ENCODE measurements around the gene ZNF500.

Gene ZNF500

GRCh38 chr16:4753227-4753626, 13.7 kb downstream of the ZNF500 start:
- TF ChIP-seq CTCF (IDR thresholded peaks at IDR 0.05; ENCODE audit: low read depth, low read length, missing control alignments) = no peak
- in situ Hi-C loops (cut with HindIII; ENCODE audit: low sequenced_read_pairs) = no loop called here
- H3K4me3 ChIP-seq (ENCODE audit: low read depth, low read length) = no peak overlapping the region
- no peak for DNase-seq (ENCODE audit: low read depth)

GRCh38 chr16:4752351-4753100, 14.4 kb downstream of the ZNF500 start:
- DNase-seq (ENCODE audit: low read depth) = no peak
- in situ Hi-C loops (cut with HindIII; ENCODE audit: low sequenced_read_pairs) = no loop called here
- no peak overlapping the region for H3K4me3 ChIP-seq (ENCODE audit: low read depth, low read length)
- TF ChIP-seq CTCF (IDR thresholded peaks at IDR 0.05; ENCODE audit: low read depth, low read length, missing control alignments) = no peak

GRCh38 chr16:4750896-4751295, 16.1 kb downstream of the ZNF500 start:
- DNase-seq (ENCODE audit: low read depth) = no peak
- no peak for TF ChIP-seq CTCF (IDR thresholded peaks at IDR 0.05; ENCODE audit: low read depth, low read length, missing control alignments)
- in situ Hi-C loops (cut with HindIII; ENCODE audit: low sequenced_read_pairs) = no loop called here
- no peak overlapping the region for H3K4me3 ChIP-seq (ENCODE audit: low read depth, low read length)

- no peak for DNase-seq (ENCODE audit: low read depth)
- in situ Hi-C loops (cut with HindIII; ENCODE audit: low sequenced_read_pairs) = no loop called here
- no peak overlapping the region for H3K4me3 ChIP-seq (ENCODE audit: low read depth, low read length)
- no peak for TF ChIP-seq CTCF (IDR thresholded peaks at IDR 0.05; ENCODE audit: low read depth, low read length, missing control alignments)
These were observed 17.2 kb downstream of the ZNF500 start for GRCh38 chr16:4749700-4750257.

- no peak for TF ChIP-seq CTCF (IDR thresholded peaks at IDR 0.05; ENCODE audit: low read depth, low read length, missing control alignments)
- H3K4me3 ChIP-seq (ENCODE audit: low read depth, low read length) = no peak overlapping the region
- no peak for DNase-seq (ENCODE audit: low read depth)
- in situ Hi-C loops (cut with HindIII; ENCODE audit: low sequenced_read_pairs) = no loop called here
These were observed 18.1 kb downstream of the ZNF500 start for GRCh38 chr16:4748682-4749411.

GRCh38 chr16:4747906-4748681, 18.9 kb downstream of the ZNF500 start:
- in situ Hi-C loops (cut with HindIII; ENCODE audit: low sequenced_read_pairs) = no loop called here

More at GRCh38 chr16:4747906-4748681, 18.9 kb downstream of the ZNF500 start:
- no peak for TF ChIP-seq CTCF (IDR thresholded peaks at IDR 0.05; ENCODE audit: low read depth, low read length, missing control alignments)
- DNase-seq (ENCODE audit: low read depth) = no peak
- H3K4me3 ChIP-seq (ENCODE audit: low read depth, low read length) = no peak overlapping the region
